H9 (cell line): ENCODE measurements around the gene RAB40C. TPM values are rescaled to one million over a fixed set of nuclear protein-coding genes. Genes with fewer than 3 reads are reported as not detected.

ENCODE experiments used
- DNase-seq: peaks from one replicate; pipeline ENCODE4 v3.0.0-alpha.2; 2017
- H2AFZ ChIP-seq: one replicate; pipeline ENCODE4 v1.6.1; 2013; ENCODE audit warnings: mild to moderate bottlenecking, low read length, control low read depth, moderate library complexity
- H2AK5ac ChIP-seq: 2 replicates; pipeline ENCODE4 v1.6.1; 2013; ENCODE audit warnings: low read length, control low read depth, mixed read lengths; ENCODE audit not compliant: insufficient read length
- H2BK120ac ChIP-seq: one replicate; pipeline ENCODE4 v1.6.1; 2013; ENCODE audit warnings: low read depth, mild to moderate bottlenecking, low read length, control low read depth, inconsistent platforms; ENCODE audit not compliant: poor library complexity, severe bottlenecking
- H2BK12ac ChIP-seq: 2 replicates; pipeline ENCODE4 v1.6.1; 2013; ENCODE audit warnings: low read length, control low read depth, mixed read lengths, low read depth; ENCODE audit not compliant: insufficient read length
- H2BK15ac ChIP-seq: 2 replicates; pipeline ENCODE4 v1.6.1; 2013; ENCODE audit warnings: low read depth, low read length, control low read depth
- H2BK20ac ChIP-seq: one replicate; pipeline ENCODE4 v1.6.1; 2013; ENCODE audit warnings: low read depth, mild to moderate bottlenecking, low read length, control low read depth, inconsistent platforms; ENCODE audit not compliant: poor library complexity, severe bottlenecking
- H2BK5ac ChIP-seq: 2 replicates; pipeline ENCODE4 v1.6.1; 2013; ENCODE audit warnings: low read length, control low read depth, mixed read lengths; ENCODE audit not compliant: insufficient read length
- H3K14ac ChIP-seq: 2 replicates; pipeline ENCODE4 v1.6.1; 2013; ENCODE audit warnings: low read length, control low read depth; ENCODE audit not compliant: insufficient read depth
- H3K18ac ChIP-seq: 2 replicates; pipeline ENCODE4 v1.6.1; 2013; ENCODE audit warnings: low read depth, mild to moderate bottlenecking, mixed read lengths, low read length, control low read depth; ENCODE audit not compliant: insufficient read length
- H3K23ac ChIP-seq: 2 replicates; pipeline ENCODE4 v1.6.1; 2013; ENCODE audit warnings: low read length, control low read depth, mixed read lengths, low read depth; ENCODE audit not compliant: insufficient read length
- H3K23me2 ChIP-seq: 2 replicates; pipeline ENCODE4 v1.6.1; 2013; ENCODE audit warnings: low read depth, mild to moderate bottlenecking, mixed read lengths, low read length, control low read depth; ENCODE audit not compliant: insufficient read length, poor library complexity, severe bottlenecking
- H3K27ac ChIP-seq: 2 replicates; pipeline ENCODE4 v1.5.1; 2013; ENCODE audit warnings: low read length, control low read depth, mixed read lengths, low read depth; ENCODE audit not compliant: insufficient read length
- H3K27me3 ChIP-seq: 2 replicates; pipeline ENCODE4 v1.6.1; 2013; ENCODE audit warnings: low read length, control low read depth, inconsistent platforms; ENCODE audit not compliant: insufficient read depth
- H3K4ac ChIP-seq: 2 replicates; pipeline ENCODE4 v1.6.1; 2013; ENCODE audit warnings: low read depth, mild to moderate bottlenecking, control low read depth, inconsistent platforms, low read length, moderate library complexity
- H3K4me1 ChIP-seq: 2 replicates; pipeline ENCODE4 v1.6.1; 2013; ENCODE audit warnings: low read length, control low read depth, inconsistent platforms; ENCODE audit not compliant: insufficient read depth
- H3K4me2 ChIP-seq: 2 replicates; pipeline ENCODE4 v1.6.1; 2013; ENCODE audit warnings: low read length, control low read depth, mixed read lengths; ENCODE audit not compliant: insufficient read length, insufficient read depth
- H3K56ac ChIP-seq: 2 replicates; pipeline ENCODE4 v1.6.1; 2013; ENCODE audit warnings: low read depth, mild to moderate bottlenecking, mixed read lengths, low read length, control low read depth; ENCODE audit not compliant: insufficient read length
- H3K79me1 ChIP-seq: 2 replicates; pipeline ENCODE4 v1.6.1; 2013; ENCODE audit warnings: low read depth, mild to moderate bottlenecking, moderate library complexity, low read length, control low read depth, inconsistent platforms; ENCODE audit not compliant: insufficient read depth, poor library complexity, severe bottlenecking
- H3K79me2 ChIP-seq: 2 replicates; pipeline ENCODE4 v1.6.1; 2013; ENCODE audit warnings: low read length, control low read depth, inconsistent platforms; ENCODE audit not compliant: insufficient read depth
- H3K9ac ChIP-seq: 2 replicates; pipeline ENCODE4 v1.6.1; 2013; ENCODE audit warnings: low read length, control low read depth, mixed read lengths; ENCODE audit not compliant: insufficient read length; ENCODE audit errors: extremely low read depth
- H3K9me3 ChIP-seq: one replicate; pipeline ENCODE4 v1.6.1; 2013; ENCODE audit warnings: low read depth, low read length, inconsistent platforms; ENCODE audit not compliant: control insufficient read depth
- H3T11ph ChIP-seq: one replicate; pipeline ENCODE4 v1.6.1; 2013; ENCODE audit warnings: mild to moderate bottlenecking, low read length, control low read depth, inconsistent platforms
- H4K20me1 ChIP-seq: one replicate; pipeline ENCODE4 v1.6.1; 2013; ENCODE audit not compliant: control insufficient read depth, insufficient read length, insufficient read depth
- H4K5ac ChIP-seq: 2 replicates; pipeline ENCODE4 v1.6.1; 2013; ENCODE audit warnings: low read depth, mild to moderate bottlenecking, mixed read lengths, low read length, control low read depth; ENCODE audit not compliant: insufficient read length
- H4K8ac ChIP-seq: replicated peaks from 2 replicates; pipeline ENCODE4 v1.6.1; 2013; ENCODE audit warnings: low read length, control low read depth, mixed read lengths, low read depth; ENCODE audit not compliant: insufficient read length
- H4K91ac ChIP-seq: 2 replicates; pipeline ENCODE4 v1.6.1; 2013; ENCODE audit warnings: low read depth, mild to moderate bottlenecking, moderate library complexity, mixed read lengths, low read length, control low read depth; ENCODE audit not compliant: insufficient read length
- H3K27ac Mint-ChIP-seq, 3 experiments: 2 replicates in 2 of 3; 3 replicates in 1 of 3; pipeline ENCODE4 v1.8.0; 2020 to 2021; ENCODE audit warnings: mixed read lengths in 3 of 3, mild to moderate bottlenecking in 1 of 3, moderate library complexity in 1 of 3
- H3K27me3 Mint-ChIP-seq: 2 replicates; pipeline ENCODE4 v1.8.0; 2021; ENCODE audit warnings: low read depth, mild to moderate bottlenecking, moderate library complexity, mixed read lengths
- H3K36me3 Mint-ChIP-seq, 3 experiments: 2 replicates in 2 of 3; 3 replicates in 1 of 3; pipeline ENCODE4 v1.8.0; 2020 to 2021; ENCODE audit warnings: low read depth in 3 of 3, mixed read lengths in 3 of 3; ENCODE audit not compliant: insufficient read depth in 1 of 3
- H3K4me1 Mint-ChIP-seq, 2 experiments: 2 replicates each; pipeline ENCODE4 v1.8.0; 2020; ENCODE audit warnings: mixed read lengths in 2 of 2
- H3K4me3 Mint-ChIP-seq, 2 experiments: 2 replicates in 1 of 2; 3 replicates in 1 of 2; pipeline ENCODE4 v1.8.0; 2020 to 2021; ENCODE audit warnings: mild to moderate bottlenecking in 2 of 2, mixed read lengths in 2 of 2, moderate library complexity in 1 of 2
- H3K9me3 Mint-ChIP-seq, 2 experiments: 2 replicates in 1 of 2; 3 replicates in 1 of 2; pipeline ENCODE4 v1.8.0; 2020; ENCODE audit warnings: mild to moderate bottlenecking in 2 of 2, mixed read lengths in 2 of 2, moderate library complexity in 1 of 2
- WGBS: extraction: QIAGEN DNeasy Blood & Tissue Kit; methylation state at CpG from one replicate; pipeline ENCODE4 v1.1.7; 2013; ENCODE audit warnings: missing lambda C conversion rate, low lambda C conversion rate, mixed read lengths; ENCODE audit not compliant: insufficient read length; ENCODE audit errors: extremely low coverage; 5-methylcytosine and 5-hydroxymethylcytosine counted together
- total RNA-seq: library from RNA; stranded (reverse); gene quantifications from 2 replicates; pipeline ENCODE4 v1.2.1, GENCODE V29; 2021
- TF ChIP-seq, protein P1 (sequence below): fragments of 200-600 bp; sonication (generic); conservative IDR thresholded peaks from 3 replicates; pipeline ENCODE4 v1.8.0; 2021; ENCODE audit warnings: antibody characterized with exemption, mild to moderate bottlenecking

RAB40C gene
- total RNA-seq, 1 experiment from 2014 or later = 19.1 TPM

DNA sequence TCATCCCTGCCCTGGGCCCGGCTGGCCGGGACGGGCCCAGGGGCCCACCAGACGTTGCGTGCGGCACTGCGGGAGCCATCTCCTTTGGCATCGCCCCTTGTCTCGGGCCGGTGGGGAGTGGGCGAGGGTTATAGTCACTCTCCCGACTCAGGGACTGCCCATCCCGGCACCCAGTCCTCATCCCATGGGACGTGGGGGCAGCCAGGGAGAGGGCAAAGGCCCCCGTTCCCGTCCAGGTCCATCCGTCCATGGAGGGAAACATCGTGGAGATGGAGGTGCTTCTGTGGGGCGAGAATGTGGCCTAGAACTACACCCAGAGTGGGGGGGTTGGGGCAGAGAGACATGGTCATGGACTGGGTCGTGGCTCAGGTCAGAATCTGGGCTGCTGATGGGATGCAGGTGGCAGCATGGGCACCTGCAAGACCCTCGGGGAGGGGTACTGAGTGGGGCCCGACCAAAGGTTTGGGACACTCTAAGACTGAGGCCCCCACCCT is 56.9 kb downstream of the RAB40C start:
- Histone ChIP-seq H4K8ac (no peak overlapping the region), H3K27ac (no peak overlapping the region), H3K4me2 (no peak overlapping the region), H3K79me2 (no peaks in the 10 kb centered on the region), H3K27me3 (no peaks in the 10 kb centered on the region), H2BK120ac (no peak overlapping the region), H4K5ac (no peak overlapping the region), H2BK12ac (no peak overlapping the region), H2AFZ (no peak overlapping the region), H2BK20ac (no peak overlapping the region), H2BK15ac (no peak overlapping the region), H3K4me1 (no peaks in the 10 kb centered on the region; the same call in 1 of the 2 replicates), H3K9me3 (no peaks in the 10 kb centered on the region), H3T11ph (no peak overlapping the region), H3K79me1 (no peaks in the 10 kb centered on the region), H3K14ac (no peak overlapping the region), H2AK5ac (no peak overlapping the region), H4K20me1 (no peaks in the 10 kb centered on the region), H2BK5ac (no peak overlapping the region), H3K4ac (no peak overlapping the region), H3K23ac (no peak overlapping the region), H4K91ac (no peak overlapping the region), H3K18ac (no peak overlapping the region), H3K23me2 (peaks cover 14% of the 10 kb centered on the region), H3K56ac (no peak overlapping the region), H3K9ac (no peak overlapping the region)
- no peak overlapping the region; a peak in 1 of 7 replicates for H3K27ac Mint-ChIP-seq
- H3K4me1 Mint-ChIP-seq = peaks cover 2 to 15% of the 10 kb centered on the region in 2 experiments
- H3K9me3 Mint-ChIP-seq = no peaks in the 10 kb centered on the region
- TF ChIP-seq, protein P1, sequence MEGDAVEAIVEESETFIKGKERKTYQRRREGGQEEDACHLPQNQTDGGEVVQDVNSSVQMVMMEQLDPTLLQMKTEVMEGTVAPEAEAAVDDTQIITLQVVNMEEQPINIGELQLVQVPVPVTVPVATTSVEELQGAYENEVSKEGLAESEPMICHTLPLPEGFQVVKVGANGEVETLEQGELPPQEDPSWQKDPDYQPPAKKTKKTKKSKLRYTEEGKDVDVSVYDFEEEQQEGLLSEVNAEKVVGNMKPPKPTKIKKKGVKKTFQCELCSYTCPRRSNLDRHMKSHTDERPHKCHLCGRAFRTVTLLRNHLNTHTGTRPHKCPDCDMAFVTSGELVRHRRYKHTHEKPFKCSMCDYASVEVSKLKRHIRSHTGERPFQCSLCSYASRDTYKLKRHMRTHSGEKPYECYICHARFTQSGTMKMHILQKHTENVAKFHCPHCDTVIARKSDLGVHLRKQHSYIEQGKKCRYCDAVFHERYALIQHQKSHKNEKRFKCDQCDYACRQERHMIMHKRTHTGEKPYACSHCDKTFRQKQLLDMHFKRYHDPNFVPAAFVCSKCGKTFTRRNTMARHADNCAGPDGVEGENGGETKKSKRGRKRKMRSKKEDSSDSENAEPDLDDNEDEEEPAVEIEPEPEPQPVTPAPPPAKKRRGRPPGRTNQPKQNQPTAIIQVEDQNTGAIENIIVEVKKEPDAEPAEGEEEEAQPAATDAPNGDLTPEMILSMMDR = no peak
- DNase-seq = no peak
- peaks cover 2 to 15% (median 4%) of the 10 kb centered on the region in 3 experiments; a peak in 4 of 7 replicates for H3K36me3 Mint-ChIP-seq
- H3K27me3 Mint-ChIP-seq = no peaks in the 10 kb centered on the region; the same call in 1 of the 2 replicates
- peak overlapping the region in 1 of 2 experiments; percentile 29; a peak in 1 of 5 replicates for H3K4me3 Mint-ChIP-seq
- no CpG with 5 or more reads among the region's 22 CpGs for WGBS
